DOHH2 (cell line): ENCODE measurements around the gene SORT1.
"Not testable (repeated sequence)": the region's sequence is repeated elsewhere in the genome, so short reads cannot be mapped to it uniquely, and the experiment has no call there.

ENCODE experiments used
- H3F3A ChIP-seq: fragments of 200-600 bp; sonication (generic), shearing (Covaris generic); 2 replicates; pipeline ENCODE4 v1.6.0; 2016; ENCODE audit warnings: antibody characterized with exemption, mild to moderate bottlenecking; ENCODE audit not compliant: control insufficient read depth, insufficient read depth
- H3K27ac ChIP-seq: fragments of 200-600 bp; sonication (generic); 2 replicates; pipeline ENCODE4 v1.5.1; 2014; ENCODE audit warnings: low read depth, mild to moderate bottlenecking, low read length, moderate library complexity
- H3K27me3 ChIP-seq: fragments of 200-600 bp; sonication (generic); 2 replicates; pipeline ENCODE4 v1.6.1; 2014; ENCODE audit warnings: mild to moderate bottlenecking, low read length, mixed read lengths; ENCODE audit not compliant: control insufficient read depth
- H3K36me3 ChIP-seq: fragments of 200-600 bp; sonication (generic); 2 replicates; pipeline ENCODE4 v1.6.1; 2014; ENCODE audit warnings: mild to moderate bottlenecking, low read length, moderate library complexity, mixed read lengths; ENCODE audit not compliant: control insufficient read depth
- H3K4me1 ChIP-seq: fragments of 200-600 bp; sonication (generic); 2 replicates; pipeline ENCODE4 v1.6.1; 2014; ENCODE audit warnings: mild to moderate bottlenecking, low read length, mixed read lengths; ENCODE audit not compliant: control insufficient read depth
- H3K4me2 ChIP-seq: fragments of 200-600 bp; sonication (generic); 2 replicates; pipeline ENCODE4 v1.6.0; 2014; ENCODE audit warnings: mild to moderate bottlenecking, low read length, moderate library complexity
- H3K4me3 ChIP-seq: fragments of 200-600 bp; sonication (generic); 2 replicates; pipeline ENCODE4 v1.5.1; 2014; ENCODE audit warnings: mild to moderate bottlenecking, low read length, mixed read lengths
- H3K79me2 ChIP-seq: fragments of 200-600 bp; sonication (generic); 2 replicates; pipeline ENCODE4 v1.6.1; 2014; ENCODE audit warnings: mild to moderate bottlenecking, low read length, mixed read lengths; ENCODE audit not compliant: control insufficient read depth
- H3K9me2 ChIP-seq: fragments of 200-600 bp; sonication (generic); replicated peaks from 2 replicates; pipeline ENCODE4 v1.6.1; 2014; ENCODE audit warnings: mild to moderate bottlenecking, low read length, mixed read lengths; ENCODE audit not compliant: control insufficient read depth
- H3K9me3 ChIP-seq: fragments of 200-600 bp; sonication (generic); 2 replicates; pipeline ENCODE4 v1.6.1; 2014; ENCODE audit warnings: antibody characterized with exemption, low read length, mixed read lengths; ENCODE audit not compliant: control insufficient read depth, insufficient read depth
- H4K20me1 ChIP-seq: fragments of 200-600 bp; sonication (generic); 2 replicates; pipeline ENCODE4 v1.6.0; 2014; ENCODE audit warnings: low read depth, mild to moderate bottlenecking, antibody characterized with exemption, low read length, moderate library complexity; ENCODE audit not compliant: control insufficient read depth, insufficient read depth
- EZH2phosphoT487 ChIP-seq: fragments of 200-600 bp; sonication (generic); IDR thresholded peaks from 2 replicates; pipeline ENCODE4 v1.6.1; 2017; ENCODE audit warnings: borderline replicate concordance, mild to moderate bottlenecking, antibody characterized with exemption, low read length, moderate library complexity, mixed read lengths
- TF ChIP-seq, protein P1 (sequence below): fragments of 200-600 bp; sonication (generic); IDR thresholded peaks from one replicate; pipeline ENCODE4 v1.5.1; 2014; ENCODE audit warnings: antibody characterized with exemption, mild to moderate bottlenecking, low read depth, low read length; ENCODE audit not compliant: poor library complexity, severe bottlenecking

The SORT1 gene

DNA sequence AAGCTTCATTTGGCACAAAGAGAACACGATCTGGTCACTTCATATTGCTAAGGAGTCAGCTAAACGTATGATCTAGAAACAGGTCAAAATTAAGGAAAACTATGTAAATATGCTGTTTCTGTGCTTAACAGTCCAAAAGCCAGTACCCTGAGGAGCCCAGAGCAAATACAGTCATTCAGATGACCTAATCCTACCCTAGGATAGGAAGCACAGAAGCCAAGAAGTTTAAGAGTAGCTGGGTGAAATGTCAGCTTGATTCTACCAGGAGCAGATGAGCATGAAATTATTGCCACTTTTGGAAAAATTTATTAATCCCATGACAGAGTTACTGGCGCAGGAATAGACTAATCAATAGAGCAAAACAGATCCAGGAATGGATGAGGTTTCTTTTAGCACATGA is 18.3 kb downstream of the SORT1 start:
- H3K27ac ChIP-seq: no peak overlapping the region
- H3F3A ChIP-seq: no peaks in the 10 kb centered on the region; the same call in 1 of the 2 replicates
- H3K9me2 ChIP-seq: no peaks in the 10 kb centered on the region
- peaks cover 3% of the 10 kb centered on the region; the same call in 1 of the 2 replicates for H3K4me1 ChIP-seq
- no peaks in the 10 kb centered on the region for H3K9me3 ChIP-seq
- no peak overlapping the region for H3K4me3 ChIP-seq
- no peaks in the 10 kb centered on the region for H3K27me3 ChIP-seq
- no peaks in the 10 kb centered on the region for H4K20me1 ChIP-seq
- H3K36me3 ChIP-seq: no peaks in the 10 kb centered on the region
- H3K4me2 ChIP-seq: no peak overlapping the region
- peaks cover 11% of the 10 kb centered on the region for H3K79me2 ChIP-seq
- no peak for TF ChIP-seq EZH2phosphoT487
- TF ChIP-seq, protein P1, sequence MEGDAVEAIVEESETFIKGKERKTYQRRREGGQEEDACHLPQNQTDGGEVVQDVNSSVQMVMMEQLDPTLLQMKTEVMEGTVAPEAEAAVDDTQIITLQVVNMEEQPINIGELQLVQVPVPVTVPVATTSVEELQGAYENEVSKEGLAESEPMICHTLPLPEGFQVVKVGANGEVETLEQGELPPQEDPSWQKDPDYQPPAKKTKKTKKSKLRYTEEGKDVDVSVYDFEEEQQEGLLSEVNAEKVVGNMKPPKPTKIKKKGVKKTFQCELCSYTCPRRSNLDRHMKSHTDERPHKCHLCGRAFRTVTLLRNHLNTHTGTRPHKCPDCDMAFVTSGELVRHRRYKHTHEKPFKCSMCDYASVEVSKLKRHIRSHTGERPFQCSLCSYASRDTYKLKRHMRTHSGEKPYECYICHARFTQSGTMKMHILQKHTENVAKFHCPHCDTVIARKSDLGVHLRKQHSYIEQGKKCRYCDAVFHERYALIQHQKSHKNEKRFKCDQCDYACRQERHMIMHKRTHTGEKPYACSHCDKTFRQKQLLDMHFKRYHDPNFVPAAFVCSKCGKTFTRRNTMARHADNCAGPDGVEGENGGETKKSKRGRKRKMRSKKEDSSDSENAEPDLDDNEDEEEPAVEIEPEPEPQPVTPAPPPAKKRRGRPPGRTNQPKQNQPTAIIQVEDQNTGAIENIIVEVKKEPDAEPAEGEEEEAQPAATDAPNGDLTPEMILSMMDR: no peak

DNA sequence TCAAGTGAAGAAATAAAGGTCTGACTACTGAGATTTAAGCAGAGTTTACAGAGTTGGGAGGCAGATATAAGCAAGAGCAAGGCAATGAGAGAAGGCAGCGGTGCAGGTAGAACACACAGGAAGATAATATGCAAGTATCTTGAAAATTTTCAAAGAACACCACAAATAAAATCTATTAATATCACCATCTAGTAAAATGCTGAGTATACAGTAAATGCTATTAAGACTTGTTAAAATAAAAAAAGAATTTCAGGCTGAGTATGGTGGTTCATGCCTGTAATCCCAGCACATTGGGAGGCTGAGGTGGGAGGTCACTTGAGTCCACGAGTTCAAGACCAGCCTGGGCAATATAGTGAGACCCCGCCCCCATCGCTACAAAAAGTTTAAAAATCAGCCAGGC is 20.0 kb downstream of the SORT1 start:
- Histone ChIP-seq H4K20me1 (no peaks in the 10 kb centered on the region), H3K9me2 (no peaks in the 10 kb centered on the region), H3K27me3 (no peaks in the 10 kb centered on the region), H3K9me3 (no peaks in the 10 kb centered on the region), H3K4me2 (no peak overlapping the region), H3K4me3 (no peak overlapping the region), H3K79me2 (peaks cover 15% of the 10 kb centered on the region), H3K27ac (no peak overlapping the region), H3F3A (no peaks in the 10 kb centered on the region; the same call in 1 of the 2 replicates), H3K36me3 (no peaks in the 10 kb centered on the region), H3K4me1 (peaks cover 3% of the 10 kb centered on the region; the same call in 1 of the 2 replicates)
- no peak for TF ChIP-seq EZH2phosphoT487
- TF ChIP-seq, protein P1: no peak

DNA sequence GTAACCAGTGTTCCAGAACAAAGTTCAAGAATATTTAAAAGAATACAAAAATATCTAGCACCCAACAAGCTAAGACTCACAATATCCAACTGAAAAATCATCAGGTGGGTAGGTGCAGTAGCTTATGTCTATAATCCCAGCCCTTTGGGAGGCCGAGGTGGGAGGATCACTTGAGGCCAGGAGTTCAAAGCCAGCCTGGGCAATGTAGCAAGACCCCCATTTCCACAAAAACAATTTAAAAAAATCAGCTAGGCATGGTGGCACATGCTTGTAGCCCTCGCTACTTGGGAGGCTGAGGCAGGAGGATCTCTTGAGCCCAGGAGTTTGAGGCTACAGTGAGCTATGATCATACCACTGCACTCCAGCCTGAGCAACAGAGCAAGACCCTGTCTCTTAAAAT is 24.0 kb downstream of the SORT1 start:
- H3K4me2 ChIP-seq, H3K9me2 ChIP-seq, H3F3A ChIP-seq, H3K27me3 ChIP-seq, H3K79me2 ChIP-seq, H3K9me3 ChIP-seq, H3K27ac ChIP-seq, H4K20me1 ChIP-seq, H3K36me3 ChIP-seq, H3K4me3 ChIP-seq: not testable (repeated sequence)
- H3K4me1 ChIP-seq: peaks cover 12% of the 10 kb centered on the region

DNA sequence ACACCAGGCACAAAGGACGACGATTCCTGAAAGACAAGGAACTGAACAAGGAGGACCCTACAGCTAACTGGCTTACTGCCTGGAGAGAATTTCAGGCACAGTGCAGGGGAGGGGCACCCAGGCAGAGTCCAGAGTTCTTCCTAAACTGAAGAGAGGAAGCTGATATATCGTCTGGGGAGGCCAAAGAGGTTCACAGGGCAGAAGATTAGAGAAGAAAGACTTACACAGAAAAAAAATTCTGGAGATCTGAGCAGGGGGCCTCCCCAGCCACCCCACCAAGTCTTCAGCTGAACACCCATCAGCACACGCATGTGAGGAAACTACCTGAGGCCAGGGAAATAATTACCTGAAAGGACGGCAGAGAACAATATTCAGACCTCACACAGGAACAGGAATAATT is 24.6 kb downstream of the SORT1 start:
- Histone ChIP-seq H3K4me3 (no peak overlapping the region), H3K4me2 (no peak overlapping the region), H3K79me2 (peaks cover 9% of the 10 kb centered on the region), H4K20me1 (no peaks in the 10 kb centered on the region), H3F3A (no peaks in the 10 kb centered on the region; the same call in 1 of the 2 replicates), H3K9me3 (no peaks in the 10 kb centered on the region), H3K9me2 (no peaks in the 10 kb centered on the region), H3K36me3 (no peaks in the 10 kb centered on the region), H3K27me3 (no peaks in the 10 kb centered on the region), H3K27ac (no peak overlapping the region), H3K4me1 (peaks cover 12% of the 10 kb centered on the region)
- TF ChIP-seq EZH2phosphoT487: no peak
- TF ChIP-seq, protein P1: no peak
